IPS-20b (cell line): Measurements from ENCODE around the gene SERPINB6.
A peak's percentile ranks its signal among the peaks of the same experiment; 100 is the strongest.
"Not testable (repeated sequence)": the region's sequence is repeated elsewhere in the genome, so short reads cannot be mapped to it uniquely, and the experiment has no call there.

Experiments used
- H3K27ac ChIP-seq: one replicate; pipeline ENCODE4 v1.5.1; 2013; ENCODE audit warnings: low read length
- H3K27me3 ChIP-seq: 2 replicates; pipeline ENCODE4 v1.6.1; 2013; ENCODE audit warnings: mild to moderate bottlenecking, low read length, inconsistent platforms; ENCODE audit not compliant: insufficient read depth
- H3K36me3 ChIP-seq: 2 replicates; pipeline ENCODE4 v1.6.1; 2013; ENCODE audit warnings: low read depth, mild to moderate bottlenecking, inconsistent platforms, low read length, moderate library complexity; ENCODE audit not compliant: insufficient read depth
- H3K4me1 ChIP-seq: 2 replicates; pipeline ENCODE4 v1.6.1; 2013; ENCODE audit warnings: mild to moderate bottlenecking, control low read depth, inconsistent platforms, low read length, moderate library complexity; ENCODE audit not compliant: insufficient read depth
- H3K4me3 ChIP-seq: 2 replicates; pipeline ENCODE4 v1.5.1; 2013; ENCODE audit warnings: mild to moderate bottlenecking, low read length, inconsistent platforms
- H3K9ac ChIP-seq: 2 replicates; pipeline ENCODE4 v1.6.1; 2013; ENCODE audit warnings: low read depth, mild to moderate bottlenecking, inconsistent platforms, low read length, moderate library complexity
- H3K9me3 ChIP-seq: 2 replicates; pipeline ENCODE4 v1.6.1; 2013; ENCODE audit warnings: mild to moderate bottlenecking, low read depth, low read length, inconsistent platforms; ENCODE audit not compliant: insufficient read depth

SERPINB6 gene

DNA sequence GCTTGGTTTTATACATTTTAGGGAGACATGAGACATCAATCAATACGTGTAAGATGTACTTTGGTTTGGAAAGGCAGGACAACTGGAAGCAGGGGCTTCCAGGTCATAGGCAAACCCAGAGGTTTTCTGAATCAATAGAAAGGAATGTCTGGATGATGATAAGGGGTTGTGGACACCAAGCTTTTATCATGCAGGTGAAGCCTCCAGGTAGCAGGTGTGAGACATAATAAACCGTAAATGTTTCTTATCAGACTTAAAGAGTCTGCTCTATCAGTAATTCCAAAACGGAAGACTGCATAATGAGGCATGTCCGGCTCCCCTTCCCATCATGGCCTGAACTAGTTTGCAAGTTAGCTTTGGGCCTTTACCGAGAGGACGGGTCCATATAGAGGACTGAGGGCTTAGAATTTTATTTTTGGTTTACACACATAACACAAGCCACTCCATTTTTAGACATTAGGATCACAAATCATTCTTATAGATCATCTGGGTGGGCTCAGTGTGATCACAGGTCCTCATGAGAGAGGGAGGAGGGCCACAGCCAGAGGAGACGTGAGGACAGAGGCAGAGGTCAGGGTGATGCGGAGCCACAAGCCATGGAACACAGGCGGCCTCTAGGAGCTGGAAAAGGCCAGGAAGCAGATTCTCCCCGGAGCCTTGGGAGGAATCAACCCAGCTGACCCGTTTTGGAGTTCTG is 57.6 kb downstream of the SERPINB6 start:
- Histone ChIP-seq H3K4me1 (peaks cover 32% of the 10 kb centered on the region), H3K9me3 (no peaks in the 10 kb centered on the region), H3K4me3 (no peak overlapping the region), H3K27me3 (no peaks in the 10 kb centered on the region), H3K27ac (no peak overlapping the region), H3K36me3 (no peaks in the 10 kb centered on the region), H3K9ac (no peak overlapping the region)

DNA sequence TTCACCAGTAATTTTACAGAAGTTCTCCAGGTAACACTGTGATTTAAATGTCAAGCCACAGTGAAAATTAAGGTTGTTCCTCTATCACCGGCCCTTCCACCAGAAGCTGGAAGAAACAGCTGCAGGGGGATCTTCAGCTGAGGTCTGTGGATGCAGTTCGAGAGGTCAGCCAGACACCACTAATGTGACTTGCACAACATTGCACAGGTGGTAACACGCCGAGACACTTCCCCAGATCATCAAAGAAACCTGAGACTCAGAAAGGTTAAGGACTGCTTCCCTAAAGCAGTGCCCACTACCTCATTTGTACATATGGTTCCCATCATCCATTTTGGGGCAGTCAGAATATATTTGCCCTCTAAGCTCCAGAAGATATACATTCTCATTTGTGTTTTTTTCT is 60.2 kb downstream of the SERPINB6 start:
- peaks cover 23% of the 10 kb centered on the region for H3K4me1 ChIP-seq

DNA sequence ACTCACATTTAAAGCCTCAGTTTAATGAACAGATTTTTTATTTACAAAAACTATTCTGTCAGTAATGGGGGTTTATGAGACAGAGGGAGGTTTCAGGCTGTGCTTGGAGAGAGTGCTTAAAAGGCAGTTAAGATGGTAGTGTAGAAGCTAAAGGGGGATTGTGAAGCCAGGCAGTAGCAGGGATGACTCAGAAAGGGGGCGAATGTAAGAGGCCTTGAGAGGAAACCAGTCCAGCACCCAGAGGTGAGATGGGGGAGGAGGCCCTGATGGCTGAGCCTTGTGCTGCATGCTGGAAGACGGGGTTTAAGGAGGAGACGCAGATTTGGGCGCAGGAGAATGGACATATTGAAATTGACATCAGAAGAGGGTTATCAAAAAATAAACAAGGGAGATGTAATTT is 61.6 kb downstream of the SERPINB6 start:
- H3K27me3 ChIP-seq, result no peaks in the 10 kb centered on the region
- peaks cover 20% of the 10 kb centered on the region for H3K4me1 ChIP-seq
- H3K36me3 ChIP-seq, result no peaks in the 10 kb centered on the region
- H3K9ac ChIP-seq, result peak overlapping the region; percentile 56; the same call in 1 of the 2 replicates
- H3K27ac ChIP-seq, result no peak overlapping the region
- H3K9me3 ChIP-seq, result no peaks in the 10 kb centered on the region
- H3K4me3 ChIP-seq, result no peak overlapping the region

More for the DNA sequence above, 60.2 kb downstream of the SERPINB6 start:
- no peaks in the 10 kb centered on the region for H3K27me3 ChIP-seq
- H3K9me3 ChIP-seq, result no peaks in the 10 kb centered on the region
- H3K9ac ChIP-seq, result no peak overlapping the region; the same call in 1 of the 2 replicates
- no peaks in the 10 kb centered on the region for H3K36me3 ChIP-seq
- H3K4me3 ChIP-seq, result no peak overlapping the region
- no peak overlapping the region for H3K27ac ChIP-seq

DNA sequence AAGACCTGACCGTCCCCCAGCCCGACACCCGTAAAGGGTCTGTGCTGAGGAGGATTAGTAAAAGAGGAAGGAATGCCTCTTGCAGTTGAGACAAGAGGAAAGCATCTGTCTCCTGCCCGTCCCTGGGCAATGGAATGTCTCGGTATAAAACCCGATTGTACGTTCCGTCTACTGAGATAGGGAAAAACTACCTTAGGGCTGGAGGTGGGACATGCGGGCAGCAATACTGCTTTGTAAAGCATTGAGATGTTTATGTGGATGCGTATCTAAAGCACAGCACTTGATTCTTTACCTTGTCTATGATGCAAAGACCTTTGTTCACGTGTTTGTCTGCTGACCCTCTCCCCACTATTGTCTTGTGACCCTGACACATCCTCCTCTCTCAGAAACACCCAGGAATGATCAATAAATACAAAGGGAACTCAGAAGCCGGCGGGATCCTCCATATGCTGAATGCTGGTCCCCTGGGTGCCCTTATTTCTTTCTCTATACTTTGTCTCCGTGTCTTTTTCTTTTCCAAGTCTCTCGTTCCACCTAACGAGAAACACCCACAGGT is 62.2 kb downstream of the SERPINB6 start:
- not testable (repeated sequence) for H3K27me3 ChIP-seq, H3K36me3 ChIP-seq, H3K9me3 ChIP-seq, H3K27ac ChIP-seq
- Histone ChIP-seq H3K4me3 (peak overlapping the region; percentile 23; the same call in 1 of the 2 replicates), H3K4me1 (peaks cover 20% of the 10 kb centered on the region), H3K9ac (peak overlapping the region; percentile 56; the same call in 1 of the 2 replicates)

DNA sequence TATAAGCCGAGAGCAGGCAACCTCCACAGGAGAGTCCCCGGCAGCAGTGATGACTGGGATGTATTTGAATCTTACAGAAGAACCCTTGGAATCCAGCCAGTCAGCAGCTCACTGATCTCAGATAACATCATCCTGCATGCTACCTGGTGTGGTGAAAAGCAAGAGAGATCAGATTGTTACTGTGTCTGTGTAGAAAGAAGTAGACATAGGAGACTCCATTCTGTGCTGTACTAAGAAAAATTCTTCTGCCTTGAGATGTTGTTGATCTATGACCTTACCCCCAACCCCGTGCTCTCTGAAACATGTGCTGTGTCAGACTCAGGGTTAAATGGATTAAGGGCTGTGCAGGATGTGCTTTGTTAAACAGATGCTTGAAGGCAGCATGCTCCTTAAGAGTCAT is 62.9 kb downstream of the SERPINB6 start:
- H3K27ac ChIP-seq, H3K27me3 ChIP-seq, H3K36me3 ChIP-seq, H3K4me3 ChIP-seq, H3K9me3 ChIP-seq: not testable (repeated sequence)
- H3K9ac ChIP-seq, result peak overlapping the region; percentile 56; the same call in 1 of the 2 replicates
- H3K4me1 ChIP-seq, result peaks cover 20% of the 10 kb centered on the region

DNA sequence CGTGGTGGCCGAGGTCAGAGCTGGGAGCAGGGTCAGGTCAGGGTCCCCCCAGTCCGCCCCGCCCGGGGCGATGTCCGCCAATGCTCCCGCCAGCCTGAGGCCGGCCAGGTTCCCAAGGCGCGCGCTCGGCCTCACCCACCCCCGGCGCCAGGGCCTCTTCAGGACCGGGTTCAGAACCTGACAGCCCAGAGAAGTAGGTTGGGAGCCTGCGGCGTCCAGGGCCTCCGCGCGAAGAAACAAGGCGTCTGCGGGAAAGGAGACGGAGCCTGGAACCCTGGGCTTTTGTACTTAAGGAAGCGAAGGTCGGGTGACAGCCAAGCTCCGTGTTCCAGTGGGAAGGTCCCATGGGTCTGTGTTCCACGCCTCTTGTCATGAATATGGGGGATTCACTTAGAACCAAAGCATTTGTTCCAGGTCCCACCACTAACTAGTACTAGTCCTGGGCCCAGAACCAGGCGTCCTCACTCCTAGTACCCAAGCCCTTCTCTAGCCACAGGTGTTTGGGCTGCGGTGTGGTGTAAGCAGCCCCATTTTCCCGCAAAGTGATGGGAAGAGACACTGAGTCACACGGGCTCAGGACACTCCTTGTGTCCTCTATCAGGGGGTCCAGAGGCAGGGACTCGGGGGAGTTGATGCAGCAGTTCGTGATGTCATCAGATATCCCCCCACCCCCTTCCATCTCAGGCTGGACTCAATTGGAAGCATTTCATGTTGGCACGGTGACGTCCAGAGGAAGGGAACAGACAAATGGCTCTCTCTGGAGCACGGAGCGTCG is 67.8 kb downstream of the SERPINB6 start:
- not testable (repeated sequence) for H3K9ac ChIP-seq, H3K9me3 ChIP-seq, H3K27ac ChIP-seq, H3K4me1 ChIP-seq
- peak overlapping the region; percentile 75; the same call in 1 of the 2 replicates for H3K4me3 ChIP-seq
- H3K36me3 ChIP-seq, result peaks cover 18% of the 10 kb centered on the region
- H3K27me3 ChIP-seq, result peaks cover 17% of the 10 kb centered on the region; the same call in 1 of the 2 replicates

DNA sequence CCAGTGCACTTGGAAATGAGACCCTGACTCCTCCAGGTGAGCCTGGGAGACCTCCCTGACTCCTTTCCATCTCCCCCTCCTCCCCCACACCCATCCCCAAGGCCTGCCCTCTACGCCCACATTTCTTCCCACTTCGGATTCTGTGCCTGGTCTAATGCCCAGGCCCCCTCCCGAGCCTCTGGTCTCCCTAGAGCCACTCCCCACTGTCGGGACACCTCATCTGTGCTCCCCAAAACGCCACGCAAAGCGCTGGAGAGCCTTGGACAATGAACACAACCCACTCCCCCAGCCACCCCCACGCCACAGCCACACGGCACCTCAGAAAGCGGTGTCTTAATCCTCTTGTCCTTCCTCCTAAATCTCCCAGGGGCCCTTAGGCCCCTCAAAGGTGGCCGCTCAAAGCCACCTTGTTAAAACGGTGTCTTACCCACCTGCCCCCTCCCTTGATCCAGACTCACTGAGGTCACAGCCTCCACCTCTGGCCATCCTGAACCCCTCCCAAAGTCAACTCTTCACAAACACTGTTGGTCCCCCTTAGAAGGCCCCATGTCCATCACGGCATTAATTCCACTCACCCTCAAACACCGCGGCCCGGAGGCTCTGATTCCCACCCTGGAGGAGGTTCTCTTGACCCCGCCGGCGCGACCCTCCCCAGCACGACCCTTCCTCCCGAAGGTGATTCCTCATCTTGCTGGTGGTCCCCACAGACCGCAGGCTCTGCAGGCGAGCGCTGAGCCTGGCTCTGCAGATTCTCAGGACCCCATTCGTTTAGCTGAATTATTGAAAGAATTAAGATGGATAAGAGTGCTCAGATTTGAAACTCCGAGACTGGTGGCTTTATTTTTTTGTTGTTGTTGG is 69.5 kb downstream of the SERPINB6 start:
- Histone ChIP-seq H3K4me3 (peak overlapping the region; percentile 75), H3K36me3 (peaks cover 29% of the 10 kb centered on the region), H3K27me3 (peaks cover 17% of the 10 kb centered on the region; the same call in 1 of the 2 replicates), H3K9ac (peak overlapping the region; percentile 68)
- not testable (repeated sequence) for H3K27ac ChIP-seq, H3K4me1 ChIP-seq, H3K9me3 ChIP-seq

DNA sequence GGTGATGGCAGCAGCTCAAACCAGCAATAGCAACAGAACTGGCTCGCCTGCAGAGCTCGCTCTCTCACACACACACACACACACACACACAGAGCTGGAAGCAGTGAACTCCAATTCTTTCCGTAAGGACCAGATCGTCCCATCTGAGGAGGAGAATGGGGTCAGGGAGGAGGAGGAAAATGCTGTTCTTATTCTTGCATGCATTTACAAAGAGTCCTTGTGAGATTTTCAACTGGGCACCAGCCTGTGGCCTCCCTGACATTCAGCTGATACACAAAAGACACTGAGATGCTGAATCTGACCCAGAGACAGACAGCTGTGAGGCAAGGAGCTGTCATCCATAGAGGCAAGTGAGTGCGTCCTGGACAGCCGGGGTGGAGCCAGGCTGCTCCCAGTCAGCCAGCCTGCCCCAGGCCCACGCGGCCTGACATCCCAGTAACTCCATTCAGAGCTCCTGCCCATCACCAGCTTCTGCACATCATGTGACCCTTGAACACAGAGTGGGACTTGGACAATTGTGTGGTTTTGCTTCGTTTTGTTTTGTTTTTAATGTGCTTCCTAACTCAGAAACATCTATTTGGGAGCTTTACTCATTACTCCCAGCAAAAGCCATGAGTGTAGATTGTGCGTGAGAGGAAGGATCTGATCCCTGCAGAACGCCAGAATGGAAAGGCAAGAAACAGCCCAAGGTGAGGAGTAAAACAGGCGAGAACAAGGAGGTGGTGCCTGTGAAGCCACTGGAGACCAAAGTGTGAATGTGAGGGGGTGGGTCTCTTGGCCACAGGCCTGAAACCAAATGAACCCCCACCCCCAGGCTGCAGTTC is 70.3 kb downstream of the SERPINB6 start:
- Histone ChIP-seq H3K4me1 (peaks cover 3% of the 10 kb centered on the region; the same call in 1 of the 2 replicates), H3K9me3 (no peaks in the 10 kb centered on the region), H3K27me3 (peaks cover 17% of the 10 kb centered on the region; the same call in 1 of the 2 replicates), H3K9ac (no peak overlapping the region), H3K27ac (no peak overlapping the region), H3K4me3 (peak overlapping the region; percentile 75), H3K36me3 (peaks cover 37% of the 10 kb centered on the region)

DNA sequence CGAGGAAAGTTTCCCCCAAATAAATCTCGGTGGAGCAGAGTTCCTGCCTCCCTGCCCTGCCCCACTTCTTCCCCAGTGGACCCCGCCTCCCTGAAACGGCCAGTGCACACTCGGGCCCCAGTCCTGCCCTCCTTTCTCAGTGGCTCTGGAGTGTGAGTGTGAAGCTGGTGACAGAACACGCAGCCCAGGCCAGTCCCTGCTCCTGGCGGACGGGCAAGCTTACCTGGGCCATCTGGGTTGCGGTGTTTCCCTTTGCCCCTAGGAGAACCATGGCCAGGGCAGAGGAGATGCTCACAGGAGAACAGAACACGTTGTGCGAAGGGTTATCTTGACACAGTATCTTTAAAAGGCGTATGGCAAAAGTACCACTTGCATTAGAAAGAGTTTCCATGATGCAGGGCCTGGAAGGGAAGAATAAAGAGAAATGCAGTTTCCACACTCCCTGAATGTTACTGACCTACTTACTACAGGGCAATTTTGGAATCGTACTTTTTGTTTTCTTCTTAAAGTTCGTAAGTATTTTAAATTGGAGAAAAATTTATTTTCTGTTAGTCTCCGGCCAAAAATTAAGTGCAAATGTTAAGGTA is 71.1 kb downstream of the SERPINB6 start:
- no peak overlapping the region for H3K27ac ChIP-seq
- peaks cover 44% of the 10 kb centered on the region for H3K36me3 ChIP-seq
- H3K9ac ChIP-seq, result no peak overlapping the region
- H3K4me1 ChIP-seq, result peaks cover 3% of the 10 kb centered on the region; the same call in 1 of the 2 replicates
- no peaks in the 10 kb centered on the region for H3K9me3 ChIP-seq
- peaks cover 17% of the 10 kb centered on the region; the same call in 1 of the 2 replicates for H3K27me3 ChIP-seq
- peak overlapping the region; percentile 75; the same call in 1 of the 2 replicates for H3K4me3 ChIP-seq

DNA sequence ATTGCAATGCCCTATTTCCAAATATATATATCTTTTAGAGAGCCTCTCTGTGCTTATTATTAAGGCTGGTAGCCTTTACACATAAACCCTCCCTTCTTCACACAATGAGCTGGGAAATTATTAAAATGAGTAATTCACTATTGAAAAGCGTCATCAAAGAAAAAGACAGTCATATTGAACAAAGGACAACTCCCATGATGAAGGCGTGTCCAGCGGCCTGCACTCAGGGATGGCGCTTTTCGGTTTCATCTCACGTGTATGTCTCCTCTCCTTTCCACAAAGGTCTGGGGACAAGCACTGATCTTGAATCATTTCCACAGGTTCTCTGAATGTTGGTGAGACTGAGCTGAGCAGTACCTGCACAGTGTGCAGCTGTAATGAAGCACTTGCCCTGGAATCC is 71.8 kb downstream of the SERPINB6 start:
- Histone ChIP-seq H3K4me1 (peaks cover 3% of the 10 kb centered on the region; the same call in 1 of the 2 replicates), H3K9ac (no peak overlapping the region), H3K4me3 (no peak overlapping the region), H3K27ac (no peak overlapping the region), H3K9me3 (no peaks in the 10 kb centered on the region), H3K27me3 (peaks cover 17% of the 10 kb centered on the region; the same call in 1 of the 2 replicates), H3K36me3 (peaks cover 51% of the 10 kb centered on the region)
